H9 (cell line): Measurements from ENCODE around the gene RINL. TPM values are rescaled to one million over a fixed set of nuclear protein-coding genes. Genes with fewer than 3 reads are reported as not detected.

ENCODE experiments used
- DNase-seq: peaks from one replicate; pipeline ENCODE4 v3.0.0-alpha.2; 2017
- H2AFZ ChIP-seq: one replicate; pipeline ENCODE4 v1.6.1; 2013; ENCODE audit warnings: mild to moderate bottlenecking, low read length, control low read depth, moderate library complexity
- H2AK5ac ChIP-seq: 2 replicates; pipeline ENCODE4 v1.6.1; 2013; ENCODE audit warnings: low read length, control low read depth, mixed read lengths; ENCODE audit not compliant: insufficient read length
- H2BK120ac ChIP-seq: one replicate; pipeline ENCODE4 v1.6.1; 2013; ENCODE audit warnings: low read depth, mild to moderate bottlenecking, low read length, control low read depth, inconsistent platforms; ENCODE audit not compliant: poor library complexity, severe bottlenecking
- H2BK12ac ChIP-seq: 2 replicates; pipeline ENCODE4 v1.6.1; 2013; ENCODE audit warnings: low read length, control low read depth, mixed read lengths, low read depth; ENCODE audit not compliant: insufficient read length
- H2BK15ac ChIP-seq: 2 replicates; pipeline ENCODE4 v1.6.1; 2013; ENCODE audit warnings: low read depth, low read length, control low read depth
- H2BK20ac ChIP-seq: one replicate; pipeline ENCODE4 v1.6.1; 2013; ENCODE audit warnings: low read depth, mild to moderate bottlenecking, low read length, control low read depth, inconsistent platforms; ENCODE audit not compliant: poor library complexity, severe bottlenecking
- H2BK5ac ChIP-seq: 2 replicates; pipeline ENCODE4 v1.6.1; 2013; ENCODE audit warnings: low read length, control low read depth, mixed read lengths; ENCODE audit not compliant: insufficient read length
- H3K14ac ChIP-seq: 2 replicates; pipeline ENCODE4 v1.6.1; 2013; ENCODE audit warnings: low read length, control low read depth; ENCODE audit not compliant: insufficient read depth
- H3K18ac ChIP-seq: 2 replicates; pipeline ENCODE4 v1.6.1; 2013; ENCODE audit warnings: low read depth, mild to moderate bottlenecking, mixed read lengths, low read length, control low read depth; ENCODE audit not compliant: insufficient read length
- H3K23ac ChIP-seq: 2 replicates; pipeline ENCODE4 v1.6.1; 2013; ENCODE audit warnings: low read length, control low read depth, mixed read lengths, low read depth; ENCODE audit not compliant: insufficient read length
- H3K23me2 ChIP-seq: 2 replicates; pipeline ENCODE4 v1.6.1; 2013; ENCODE audit warnings: low read depth, mild to moderate bottlenecking, mixed read lengths, low read length, control low read depth; ENCODE audit not compliant: insufficient read length, poor library complexity, severe bottlenecking
- H3K27ac ChIP-seq: 2 replicates; pipeline ENCODE4 v1.5.1; 2013; ENCODE audit warnings: low read length, control low read depth, mixed read lengths, low read depth; ENCODE audit not compliant: insufficient read length
- H3K27me3 ChIP-seq: 2 replicates; pipeline ENCODE4 v1.6.1; 2013; ENCODE audit warnings: low read length, control low read depth, inconsistent platforms; ENCODE audit not compliant: insufficient read depth
- H3K4ac ChIP-seq: 2 replicates; pipeline ENCODE4 v1.6.1; 2013; ENCODE audit warnings: low read depth, mild to moderate bottlenecking, control low read depth, inconsistent platforms, low read length, moderate library complexity
- H3K4me1 ChIP-seq: 2 replicates; pipeline ENCODE4 v1.6.1; 2013; ENCODE audit warnings: low read length, control low read depth, inconsistent platforms; ENCODE audit not compliant: insufficient read depth
- H3K4me2 ChIP-seq: 2 replicates; pipeline ENCODE4 v1.6.1; 2013; ENCODE audit warnings: low read length, control low read depth, mixed read lengths; ENCODE audit not compliant: insufficient read length, insufficient read depth
- H3K56ac ChIP-seq: 2 replicates; pipeline ENCODE4 v1.6.1; 2013; ENCODE audit warnings: low read depth, mild to moderate bottlenecking, mixed read lengths, low read length, control low read depth; ENCODE audit not compliant: insufficient read length
- H3K79me1 ChIP-seq: 2 replicates; pipeline ENCODE4 v1.6.1; 2013; ENCODE audit warnings: low read depth, mild to moderate bottlenecking, moderate library complexity, low read length, control low read depth, inconsistent platforms; ENCODE audit not compliant: insufficient read depth, poor library complexity, severe bottlenecking
- H3K79me2 ChIP-seq: 2 replicates; pipeline ENCODE4 v1.6.1; 2013; ENCODE audit warnings: low read length, control low read depth, inconsistent platforms; ENCODE audit not compliant: insufficient read depth
- H3K9ac ChIP-seq: 2 replicates; pipeline ENCODE4 v1.6.1; 2013; ENCODE audit warnings: low read length, control low read depth, mixed read lengths; ENCODE audit not compliant: insufficient read length; ENCODE audit errors: extremely low read depth
- H3K9me3 ChIP-seq: one replicate; pipeline ENCODE4 v1.6.1; 2013; ENCODE audit warnings: low read depth, low read length, inconsistent platforms; ENCODE audit not compliant: control insufficient read depth
- H3T11ph ChIP-seq: one replicate; pipeline ENCODE4 v1.6.1; 2013; ENCODE audit warnings: mild to moderate bottlenecking, low read length, control low read depth, inconsistent platforms
- H4K20me1 ChIP-seq: one replicate; pipeline ENCODE4 v1.6.1; 2013; ENCODE audit not compliant: control insufficient read depth, insufficient read length, insufficient read depth
- H4K5ac ChIP-seq: 2 replicates; pipeline ENCODE4 v1.6.1; 2013; ENCODE audit warnings: low read depth, mild to moderate bottlenecking, mixed read lengths, low read length, control low read depth; ENCODE audit not compliant: insufficient read length
- H4K8ac ChIP-seq: replicated peaks from 2 replicates; pipeline ENCODE4 v1.6.1; 2013; ENCODE audit warnings: low read length, control low read depth, mixed read lengths, low read depth; ENCODE audit not compliant: insufficient read length
- H4K91ac ChIP-seq: 2 replicates; pipeline ENCODE4 v1.6.1; 2013; ENCODE audit warnings: low read depth, mild to moderate bottlenecking, moderate library complexity, mixed read lengths, low read length, control low read depth; ENCODE audit not compliant: insufficient read length
- H3K27ac Mint-ChIP-seq, 3 experiments: 2 replicates in 2 of 3; 3 replicates in 1 of 3; pipeline ENCODE4 v1.8.0; 2020 to 2021; ENCODE audit warnings: mixed read lengths in 3 of 3, mild to moderate bottlenecking in 1 of 3, moderate library complexity in 1 of 3
- H3K27me3 Mint-ChIP-seq: 2 replicates; pipeline ENCODE4 v1.8.0; 2021; ENCODE audit warnings: low read depth, mild to moderate bottlenecking, moderate library complexity, mixed read lengths
- H3K36me3 Mint-ChIP-seq, 3 experiments: 2 replicates in 2 of 3; 3 replicates in 1 of 3; pipeline ENCODE4 v1.8.0; 2020 to 2021; ENCODE audit warnings: low read depth in 3 of 3, mixed read lengths in 3 of 3; ENCODE audit not compliant: insufficient read depth in 1 of 3
- H3K4me1 Mint-ChIP-seq, 2 experiments: 2 replicates each; pipeline ENCODE4 v1.8.0; 2020; ENCODE audit warnings: mixed read lengths in 2 of 2
- H3K4me3 Mint-ChIP-seq, 2 experiments: 2 replicates in 1 of 2; 3 replicates in 1 of 2; pipeline ENCODE4 v1.8.0; 2020 to 2021; ENCODE audit warnings: mild to moderate bottlenecking in 2 of 2, mixed read lengths in 2 of 2, moderate library complexity in 1 of 2
- H3K9me3 Mint-ChIP-seq, 2 experiments: 2 replicates in 1 of 2; 3 replicates in 1 of 2; pipeline ENCODE4 v1.8.0; 2020; ENCODE audit warnings: mild to moderate bottlenecking in 2 of 2, mixed read lengths in 2 of 2, moderate library complexity in 1 of 2
- CTCF ChIP-seq: fragments of 200-600 bp; sonication (generic); conservative IDR thresholded peaks from 3 replicates; pipeline ENCODE4 v1.8.0; 2021; ENCODE audit warnings: antibody characterized with exemption, mild to moderate bottlenecking
- WGBS: extraction: QIAGEN DNeasy Blood & Tissue Kit; methylation state at CpG from one replicate; pipeline ENCODE4 v1.1.7; 2013; ENCODE audit warnings: missing lambda C conversion rate, low lambda C conversion rate, mixed read lengths; ENCODE audit not compliant: insufficient read length; ENCODE audit errors: extremely low coverage; 5-methylcytosine and 5-hydroxymethylcytosine counted together
- total RNA-seq: library from RNA; stranded (reverse); gene quantifications from 2 replicates; pipeline ENCODE4 v1.2.1, GENCODE V29; 2021

Gene RINL
- total RNA-seq, 1 experiment from 2014 or later, result 6.4 TPM

GRCh38 chr19:38862321-38863059 is 15.6 kb downstream of the RINL start:
- Histone ChIP-seq H3K56ac (no peak overlapping the region), H3K79me2 (no peaks in the 10 kb centered on the region), H3K14ac (no peak overlapping the region), H3K18ac (no peak overlapping the region), H2AK5ac (no peak overlapping the region), H4K91ac (no peak overlapping the region), H3K79me1 (no peaks in the 10 kb centered on the region), H2AFZ (no peak overlapping the region), H3K9ac (no peak overlapping the region), H4K20me1 (no peaks in the 10 kb centered on the region), H2BK5ac (no peak overlapping the region), H3K23me2 (no peaks in the 10 kb centered on the region), H2BK15ac (no peak overlapping the region), H3K23ac (no peak overlapping the region), H2BK120ac (no peak overlapping the region), H3K4ac (no peak overlapping the region), H2BK20ac (no peak overlapping the region), H3K27me3 (no peaks in the 10 kb centered on the region), H3K27ac (no peak overlapping the region), H4K8ac (no peak overlapping the region), H3K4me2 (no peak overlapping the region), H3T11ph (no peak overlapping the region), H3K9me3 (no peaks in the 10 kb centered on the region), H2BK12ac (no peak overlapping the region), H3K4me1 (no peaks in the 10 kb centered on the region; the same call in 1 of the 2 replicates), H4K5ac (no peak overlapping the region)
- Mint-ChIP-seq H3K36me3 (no peaks in the 10 kb centered on the region; a peak in 2 of 7 replicates), H3K27me3 (peaks cover 2% of the 10 kb centered on the region; the same call in 1 of the 2 replicates), H3K4me3 (no peak overlapping the region), H3K4me1 (peaks cover 16% of the 10 kb centered on the region in 2 experiments), H3K9me3 (peaks cover 0 to 2% of the 10 kb centered on the region in 2 experiments; a peak in 1 of 5 replicates), H3K27ac (peak overlapping the region in 1 of 3 experiments; percentile 7; a peak in 1 of 7 replicates)
- no peak for DNase-seq
- no CpG with 5 or more reads among the region's 10 CpGs for WGBS
- no peak for TF ChIP-seq CTCF
